ENCODE measurements around the gene CRLF2.
A peak's percentile ranks its signal among the peaks of the same experiment; 100 is the strongest.
"Not testable (repeated sequence)": the region's sequence is repeated elsewhere in the genome, so short reads cannot be mapped to it uniquely, and the experiment has no call there.

The CRLF2 gene, protein sequence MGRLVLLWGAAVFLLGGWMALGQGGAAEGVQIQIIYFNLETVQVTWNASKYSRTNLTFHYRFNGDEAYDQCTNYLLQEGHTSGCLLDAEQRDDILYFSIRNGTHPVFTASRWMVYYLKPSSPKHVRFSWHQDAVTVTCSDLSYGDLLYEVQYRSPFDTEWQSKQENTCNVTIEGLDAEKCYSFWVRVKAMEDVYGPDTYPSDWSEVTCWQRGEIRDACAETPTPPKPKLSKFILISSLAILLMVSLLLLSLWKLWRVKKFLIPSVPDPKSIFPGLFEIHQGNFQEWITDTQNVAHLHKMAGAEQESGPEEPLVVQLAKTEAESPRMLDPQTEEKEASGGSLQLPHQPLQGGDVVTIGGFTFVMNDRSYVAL
- total RNA-seq: 0 to 14.0 (median 0.27) reads per million in 18 experiments

DNA sequence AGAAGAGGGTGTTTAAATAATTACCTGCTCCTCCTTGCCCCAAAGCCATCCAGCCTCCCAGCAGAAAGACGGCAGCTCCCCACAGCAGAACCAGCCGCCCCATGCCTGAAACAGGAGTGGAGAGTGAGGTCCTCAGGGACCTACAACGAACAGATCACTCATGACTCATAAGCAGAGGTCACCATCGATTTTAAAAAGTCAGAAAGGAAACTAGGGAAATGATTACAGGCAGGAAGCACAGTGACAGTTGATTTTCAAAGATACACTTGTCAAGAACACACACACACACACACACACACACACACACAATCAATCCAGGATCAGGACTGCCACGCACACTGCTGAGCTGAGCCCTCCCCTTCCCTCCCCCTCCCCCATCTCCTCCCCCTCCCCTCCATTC, at the start of gene CRLF2:
CRLF2 (minus strand) TSS at position 118 of the 400 bp plus-strand sequence; CDS start at position 103, 15 bp downstream.
- DNase-seq: peak; percentile 8 to 23

DNA sequence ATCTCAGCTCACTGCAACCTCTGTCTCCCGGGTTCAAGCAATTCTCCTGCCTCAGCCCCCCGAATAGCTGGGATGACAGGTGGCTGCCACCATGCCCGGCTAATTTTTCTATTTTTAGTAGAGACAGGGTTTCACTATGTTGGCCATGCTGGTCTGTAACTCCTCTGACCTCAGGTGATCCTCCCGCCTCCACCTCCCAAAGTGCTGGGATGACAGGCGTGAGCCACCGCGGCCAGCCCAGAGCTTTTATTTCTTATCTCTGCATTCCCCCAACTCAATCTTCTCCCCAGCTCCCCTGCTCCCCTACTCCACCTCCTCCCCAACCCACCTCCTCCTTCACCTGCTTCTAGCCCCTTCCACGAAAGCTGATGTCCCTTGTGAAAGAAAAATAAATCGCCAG, 49.3 kb upstream of the CRLF2 start:
- not testable (repeated sequence) for DNase-seq

DNA sequence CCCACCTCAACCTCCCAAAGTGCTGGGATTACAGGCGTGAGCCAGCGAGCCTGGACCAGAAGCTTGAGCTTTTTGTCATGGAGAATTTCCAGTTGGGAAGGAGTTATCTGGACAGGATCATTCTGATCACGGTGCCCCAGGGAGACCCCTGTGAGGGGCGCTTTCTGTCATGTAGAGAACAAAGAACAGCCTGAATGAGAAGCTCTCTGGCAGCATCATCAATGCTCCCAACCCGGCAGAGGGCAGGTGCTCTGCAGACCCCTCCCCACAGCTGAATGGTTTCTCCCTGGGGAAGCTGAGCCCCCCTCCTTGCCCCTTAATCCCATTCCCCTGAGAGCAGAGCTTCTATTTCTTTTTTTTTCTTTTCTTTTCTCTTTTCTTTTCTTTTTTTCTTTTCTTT, 48.8 kb upstream of the CRLF2 start:
- DNase-seq: no peak

DNA sequence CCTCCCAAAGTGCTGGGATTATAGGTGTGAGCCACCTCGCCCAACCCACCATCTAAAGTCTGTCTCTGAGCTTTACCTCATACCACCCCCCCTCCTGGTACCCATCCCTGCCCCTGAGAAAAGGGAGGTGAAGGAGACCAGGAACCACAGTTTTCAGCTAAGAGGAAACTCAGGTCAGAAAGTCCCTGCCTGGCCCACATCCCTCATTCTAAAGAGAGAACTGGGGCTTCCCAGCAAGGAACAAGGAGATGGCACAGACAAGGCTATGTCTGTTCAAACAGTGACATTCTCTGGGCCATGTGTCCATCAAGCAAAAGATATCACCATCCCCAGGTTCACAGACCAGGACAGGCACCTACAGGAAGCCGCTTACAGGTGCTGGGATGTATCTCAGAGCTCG, 40.4 kb upstream of the CRLF2 start:
- peak in 1 of 2 donors; percentile 33 for DNase-seq

DNA sequence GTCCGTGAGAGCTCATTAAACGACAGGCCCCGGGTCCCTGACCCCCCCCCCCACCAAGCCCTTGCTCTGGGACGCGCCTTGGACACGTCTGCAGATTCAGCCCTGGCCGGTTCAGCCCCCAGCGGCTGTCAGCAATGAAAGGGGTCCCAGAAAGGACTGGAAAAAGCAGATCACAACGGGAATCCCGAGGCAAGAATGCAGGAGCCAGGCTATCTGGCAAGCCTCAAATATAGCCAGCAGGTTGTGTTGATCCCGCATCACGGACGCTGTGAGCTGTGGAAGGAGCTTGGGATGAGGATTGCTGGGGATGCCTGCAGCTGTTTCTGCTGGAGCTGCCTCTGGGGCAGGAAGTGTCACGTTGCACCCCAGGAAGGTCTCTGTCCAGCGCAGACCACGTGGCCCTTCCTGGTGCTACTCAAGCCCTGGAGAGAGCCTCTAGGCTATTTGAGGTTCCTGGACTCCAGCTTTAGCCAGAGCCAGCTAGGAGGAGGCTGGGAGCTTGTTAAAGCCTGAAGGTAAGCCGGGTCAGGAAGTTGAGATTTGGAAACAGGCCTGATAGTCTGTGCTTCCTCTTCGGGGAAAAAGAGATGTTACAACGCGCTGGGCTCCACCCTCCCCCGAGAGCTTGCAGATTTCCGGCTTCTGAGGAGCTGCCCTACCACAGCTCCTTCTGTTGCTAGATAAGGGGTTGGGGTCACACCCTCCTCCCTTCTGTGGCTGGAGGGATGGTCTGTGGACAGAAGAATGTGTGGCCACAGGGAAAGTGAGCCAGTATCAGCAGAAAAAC, 36.8 kb upstream of the CRLF2 start:
- peak; percentile 90 to 92 for DNase-seq

DNA sequence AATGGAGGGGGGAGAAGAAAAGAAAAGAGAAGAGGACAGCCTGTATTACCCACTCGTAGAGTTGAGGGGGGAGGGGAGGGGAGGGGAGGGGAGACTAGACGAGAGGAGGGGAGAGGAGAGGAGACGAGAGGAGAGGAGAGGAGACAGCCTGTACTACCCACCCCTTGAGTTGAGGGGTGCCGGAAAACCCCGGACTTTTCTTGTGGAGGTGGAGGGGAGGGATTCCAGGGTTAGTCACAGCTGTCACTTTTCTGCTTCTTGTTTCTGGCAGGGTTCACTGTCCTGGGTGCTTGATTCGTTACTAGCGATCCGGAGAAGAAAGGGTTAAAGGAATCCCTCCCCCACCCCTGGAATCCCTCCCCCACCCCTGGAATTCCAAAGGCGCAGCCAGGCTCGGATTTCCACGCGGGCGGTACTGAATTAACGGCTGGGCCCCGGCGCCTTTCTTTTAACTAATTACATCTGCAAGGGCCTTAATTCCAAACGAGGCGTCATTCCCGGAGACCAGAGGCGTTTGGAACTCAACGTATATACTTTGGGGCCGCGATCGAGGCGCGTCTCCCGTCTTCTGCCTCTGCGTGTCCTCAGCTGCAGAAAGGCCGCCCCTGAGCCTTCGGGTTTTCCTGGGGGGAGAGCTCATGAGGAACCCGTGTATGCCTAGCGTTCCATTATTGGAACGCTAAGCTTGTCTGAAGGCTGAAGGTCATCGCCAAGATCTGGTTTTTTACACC, 36.0 kb upstream of the CRLF2 start:
- DNase-seq: peak; percentile 30 to 57

DNA sequence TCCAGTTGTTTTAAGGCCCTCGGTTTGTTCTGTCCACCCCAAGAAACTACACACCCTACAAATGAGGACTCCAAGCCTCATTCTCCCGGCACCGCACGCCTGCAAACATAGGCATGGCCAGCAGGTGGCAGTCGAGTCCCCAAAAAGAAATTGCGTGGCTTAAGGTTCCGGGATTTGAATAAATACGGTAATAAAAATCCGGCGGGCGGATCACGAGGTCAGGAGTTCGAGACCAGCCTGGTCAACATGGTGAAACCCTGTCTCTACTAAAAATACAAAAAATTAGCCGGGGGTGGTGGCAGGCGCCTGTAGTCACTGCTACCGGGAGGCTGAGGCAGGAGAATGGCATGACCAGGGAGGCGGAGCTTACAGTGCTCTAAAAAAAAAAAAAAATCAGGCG, 34.4 kb upstream of the CRLF2 start:
- DNase-seq: peak; percentile 86 to 96

DNA sequence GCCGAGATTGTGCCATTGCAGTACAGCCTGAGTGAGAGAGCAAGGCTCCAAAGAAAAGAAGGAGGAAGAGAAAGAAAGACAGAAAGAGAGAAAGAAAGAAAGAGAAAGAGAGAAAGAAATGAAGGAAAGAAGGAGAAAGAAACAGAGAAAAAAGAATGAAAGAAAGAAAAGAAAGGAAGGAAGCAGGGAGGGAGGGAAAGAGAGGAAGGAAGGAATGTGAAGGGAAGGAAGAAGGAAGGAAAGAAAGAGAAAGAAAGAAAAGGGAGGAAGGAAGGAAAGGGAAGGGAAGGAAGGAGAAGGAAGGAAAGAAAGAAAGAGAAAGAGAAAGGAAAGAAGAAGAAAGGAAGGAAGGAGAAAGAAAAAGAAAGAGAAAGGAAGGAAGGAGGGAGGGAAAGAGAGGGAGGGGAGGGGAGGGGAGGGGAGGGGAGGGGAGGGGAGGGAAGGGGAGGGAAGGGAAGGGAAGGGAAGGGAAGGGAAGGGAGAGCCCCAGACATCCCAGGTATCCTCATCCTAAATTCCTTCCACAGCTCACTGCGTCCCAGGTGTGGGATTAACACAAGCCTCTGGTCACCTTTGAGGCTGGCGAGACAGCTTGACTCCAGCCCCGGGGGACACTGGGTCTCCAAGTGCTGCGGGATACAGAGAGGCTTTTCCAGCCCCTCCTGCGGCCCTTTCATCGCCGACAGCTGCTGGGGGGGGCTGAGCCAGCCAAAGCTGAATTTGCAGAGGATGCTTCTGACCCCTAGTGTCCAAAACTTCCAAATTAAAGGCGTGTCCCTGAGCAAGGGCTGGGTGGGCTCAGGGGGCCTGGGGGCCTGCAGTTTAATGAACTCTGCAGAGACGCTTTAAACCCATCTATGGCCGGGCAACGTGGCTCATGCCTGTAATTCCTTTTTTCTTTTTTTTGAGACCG, 32.0 kb upstream of the CRLF2 start:
- DNase-seq: no peak

DNA sequence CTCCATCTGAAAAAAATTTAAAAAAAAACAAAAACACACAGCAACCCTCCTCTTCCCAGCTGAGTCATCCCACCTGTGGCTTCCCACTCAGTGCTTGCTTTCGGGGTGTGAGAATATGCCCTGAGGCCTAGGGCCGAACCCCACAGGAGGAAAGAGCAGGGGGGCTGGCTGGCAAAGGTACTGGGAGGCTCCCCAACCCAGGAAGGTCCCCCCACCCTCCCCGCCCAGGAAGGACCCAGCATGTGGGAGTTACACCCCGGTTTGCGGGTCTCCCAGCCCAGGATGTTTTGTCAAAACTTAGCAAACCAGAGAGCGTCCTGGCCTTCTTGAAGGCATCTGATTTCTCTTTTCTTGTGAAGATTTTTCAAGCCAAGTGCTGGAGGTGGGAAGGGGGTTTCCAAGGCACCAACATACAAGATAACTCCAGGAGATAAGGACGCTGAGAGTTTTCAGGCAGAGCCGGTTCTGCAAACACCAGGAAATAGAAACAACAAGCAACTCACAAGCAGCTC, 30.5 kb upstream of the CRLF2 start:
- DNase-seq: peak in 1 of 2 donors; percentile 24

DNA sequence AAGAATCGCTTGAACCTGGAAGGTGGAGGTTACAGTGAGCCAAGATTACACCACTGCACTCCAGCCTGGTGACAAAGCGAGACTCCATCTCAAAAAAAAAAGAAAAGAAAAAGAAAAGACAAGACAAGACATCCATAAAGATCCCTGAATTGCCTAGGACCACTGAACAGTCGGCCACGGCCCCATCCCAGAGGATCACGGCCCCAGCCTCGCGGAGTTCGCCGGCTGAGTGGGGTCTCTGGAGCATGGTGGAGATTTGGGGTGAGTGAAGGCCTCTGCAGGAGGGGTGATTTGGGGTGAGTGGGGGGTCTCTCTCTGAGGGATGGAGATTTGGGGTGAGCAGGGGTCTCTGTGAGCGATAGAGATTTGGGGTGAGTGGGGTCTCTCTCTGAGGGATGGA, 28.1 kb upstream of the CRLF2 start:
- DNase-seq: not testable (repeated sequence)

DNA sequence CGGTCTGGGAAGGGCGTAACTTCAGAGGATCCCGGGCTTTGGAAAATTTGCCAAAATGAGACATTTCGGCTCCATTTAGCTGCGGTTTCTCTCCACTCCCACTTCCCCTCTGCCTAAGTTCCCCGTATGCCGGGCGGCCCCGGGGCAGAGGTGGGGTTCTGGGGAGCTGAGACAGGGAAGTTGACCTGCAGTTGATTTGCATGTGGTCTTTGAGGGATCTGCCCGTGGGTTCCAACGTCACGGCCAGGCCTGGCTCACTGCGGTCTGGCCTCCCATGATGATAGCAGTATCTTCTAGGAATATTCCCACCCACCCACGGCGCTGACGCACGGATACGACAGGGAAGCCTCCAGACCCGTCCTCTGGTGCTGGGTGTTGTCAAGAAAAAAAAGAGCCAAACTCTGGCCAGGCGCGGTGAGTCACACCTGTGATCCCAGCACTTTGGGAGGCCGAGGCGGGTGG, 27.3 kb upstream of the CRLF2 start:
- peak; percentile 97 to 99 for DNase-seq

DNA sequence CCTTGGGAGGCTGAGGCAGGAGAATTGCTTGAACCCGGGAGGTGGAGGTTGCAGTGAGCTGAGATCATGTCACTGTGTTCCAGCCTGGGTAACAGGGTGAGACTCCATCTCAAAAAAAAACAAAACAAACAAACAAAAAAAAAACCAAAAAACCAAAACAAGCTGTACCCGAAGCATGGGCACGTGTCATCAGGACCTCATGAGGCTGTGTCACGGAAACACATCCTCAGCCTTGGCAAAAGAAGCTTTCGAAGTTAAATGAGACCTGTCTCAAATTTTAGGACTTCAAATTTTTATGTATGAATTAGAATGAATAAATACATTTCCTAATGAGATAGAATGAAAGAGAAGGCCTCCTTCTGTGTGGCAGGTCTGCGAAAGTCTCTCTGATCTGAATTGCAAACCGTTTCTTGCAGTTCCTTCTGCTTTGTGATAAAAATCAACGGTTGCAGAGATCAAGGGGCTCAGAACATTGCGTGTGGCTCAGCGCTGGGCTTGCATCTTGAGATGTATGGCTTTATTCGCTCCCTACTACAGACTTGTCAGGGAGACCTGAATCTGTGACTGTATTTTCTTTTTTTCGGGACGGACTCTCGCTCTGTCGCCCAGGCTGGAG, 19.5 kb upstream of the CRLF2 start:
- DNase-seq: no peak

DNA sequence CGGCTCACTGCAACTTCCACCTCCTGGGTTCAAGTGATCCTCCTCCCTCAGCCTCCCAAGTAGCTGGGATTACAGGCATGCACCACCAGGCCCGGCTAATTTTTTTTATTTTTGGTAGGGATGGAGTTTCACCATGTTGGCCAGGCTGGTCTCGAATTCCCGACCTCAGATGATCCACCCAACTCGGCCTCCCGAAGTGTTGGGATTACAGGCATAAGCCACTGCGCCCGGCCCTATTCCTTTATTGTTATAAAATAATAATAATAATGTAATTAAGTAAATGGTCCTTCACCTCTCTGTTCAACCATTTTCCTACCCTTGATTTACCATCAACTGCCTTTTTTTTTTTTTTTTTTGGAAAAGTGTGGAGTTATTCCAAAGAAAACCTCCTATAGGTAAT, 15.7 kb upstream of the CRLF2 start:
- DNase-seq: not testable (repeated sequence)

DNA sequence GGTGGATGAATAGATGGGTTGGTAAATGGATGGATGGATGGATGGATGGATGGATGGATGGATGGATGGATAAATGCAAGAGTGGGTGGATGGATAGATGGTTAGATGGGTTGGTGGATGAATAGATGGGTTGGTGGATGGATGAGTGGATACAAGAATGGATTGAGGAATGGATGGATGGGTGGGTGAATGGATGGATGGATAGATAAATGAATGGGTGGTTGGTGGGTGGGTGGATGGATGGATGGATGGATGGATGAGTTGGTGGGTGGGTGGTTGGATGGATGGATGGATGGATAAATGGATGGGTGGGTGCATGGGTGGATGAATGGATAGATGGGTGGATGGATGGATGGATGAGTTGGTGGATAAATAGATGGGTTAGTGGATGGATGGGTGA, 13.8 kb upstream of the CRLF2 start:
- DNase-seq: no peak

DNA sequence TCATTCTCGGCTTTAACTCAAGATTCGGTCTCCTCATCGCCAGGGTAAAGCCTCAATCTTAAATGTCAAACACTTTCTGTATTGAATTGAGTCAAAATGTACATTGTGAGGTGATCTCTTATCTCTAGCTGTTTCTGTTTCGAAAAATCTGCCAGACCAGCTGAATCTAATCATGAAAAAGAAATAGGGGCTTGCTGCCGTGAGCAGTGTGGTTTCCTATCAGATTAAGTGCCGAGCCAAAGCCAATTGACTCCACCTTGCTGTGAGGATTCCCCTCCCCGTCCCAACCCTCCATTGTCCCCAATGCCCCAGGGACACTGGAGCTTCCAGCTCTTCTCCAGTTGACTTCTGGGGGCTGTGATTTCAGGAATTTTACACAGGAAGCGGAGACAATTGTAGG, 12.5 kb upstream of the CRLF2 start:
- no peak for DNase-seq

DNA sequence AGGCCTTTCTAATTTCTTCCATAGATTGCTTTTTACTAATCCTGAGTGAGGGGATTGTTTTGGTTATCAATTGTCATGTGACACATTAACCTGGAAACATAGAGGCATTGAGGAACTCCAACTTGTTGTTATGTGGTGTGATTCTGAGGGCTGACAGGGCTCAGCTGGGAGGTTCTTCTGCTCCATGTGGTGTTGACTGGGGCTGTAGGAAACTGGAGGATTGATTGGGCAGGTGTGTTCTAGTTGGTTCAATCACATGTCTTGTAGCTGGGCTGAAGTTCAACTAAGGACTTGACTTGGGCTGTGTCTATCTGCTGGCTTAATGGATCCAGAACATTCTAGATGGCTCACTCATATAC, 10.8 kb upstream of the CRLF2 start:
- DNase-seq: no peak

DNA sequence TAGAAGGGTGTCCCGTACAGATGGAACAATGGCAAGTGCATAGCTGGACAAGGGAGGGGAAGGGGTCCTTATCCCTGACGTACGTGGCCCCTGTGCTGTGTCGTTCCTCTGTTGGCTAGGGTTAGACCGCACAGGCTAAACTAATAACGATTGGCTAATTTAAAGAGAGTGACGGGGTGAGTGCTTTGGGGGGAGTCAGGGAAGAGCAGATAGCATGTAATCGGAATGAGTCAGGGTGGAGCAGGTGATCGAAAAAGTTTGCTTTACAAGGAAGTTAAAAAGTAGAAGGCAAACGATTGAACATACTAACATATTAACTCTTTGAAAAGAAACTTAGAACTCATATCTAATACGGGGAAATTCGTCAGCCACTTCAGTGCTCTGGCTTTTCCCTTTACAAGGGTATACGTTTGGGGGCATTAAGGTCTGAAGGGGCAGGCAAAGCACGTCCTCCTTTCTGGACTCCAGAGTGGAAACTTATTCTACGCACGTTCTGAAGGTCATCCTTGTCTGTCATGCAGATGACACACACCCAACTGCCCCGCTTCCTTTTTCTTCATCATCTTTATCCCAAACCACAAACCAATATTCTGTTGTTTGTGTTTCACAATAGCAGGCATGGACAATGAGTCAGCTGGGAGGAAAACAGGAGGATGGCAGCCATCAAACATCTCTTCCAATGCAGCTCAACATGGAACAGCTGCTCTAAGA, 10.2 kb upstream of the CRLF2 start:
- peak; percentile 88 to 90 for DNase-seq

DNA sequence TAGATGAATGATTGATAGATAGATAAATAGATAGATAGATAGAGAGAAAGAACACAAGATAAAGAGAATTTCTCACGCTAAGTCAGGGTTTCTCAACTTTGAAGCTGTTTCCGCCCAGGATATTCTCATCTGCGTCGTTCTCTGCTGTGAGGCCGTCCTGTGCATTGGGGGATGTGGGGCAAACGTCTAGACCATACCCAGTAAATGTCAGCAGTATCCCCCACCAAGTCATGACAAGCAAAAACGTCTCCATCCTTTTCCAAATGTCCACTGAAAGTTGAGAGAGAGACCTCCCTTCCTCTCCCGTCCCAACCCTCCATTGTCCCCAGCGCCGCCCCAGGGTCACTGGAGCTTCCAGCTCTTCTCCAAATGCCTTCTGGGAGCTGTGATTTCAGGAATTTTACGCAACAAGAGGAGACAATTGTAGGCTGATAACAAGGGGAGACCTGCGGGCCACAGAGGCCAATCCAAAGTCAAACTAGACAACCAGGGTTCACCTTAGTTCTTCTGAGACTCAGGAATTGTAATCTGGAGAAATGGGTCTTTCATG, 8.9 kb upstream of the CRLF2 start:
- DNase-seq: no peak

DNA sequence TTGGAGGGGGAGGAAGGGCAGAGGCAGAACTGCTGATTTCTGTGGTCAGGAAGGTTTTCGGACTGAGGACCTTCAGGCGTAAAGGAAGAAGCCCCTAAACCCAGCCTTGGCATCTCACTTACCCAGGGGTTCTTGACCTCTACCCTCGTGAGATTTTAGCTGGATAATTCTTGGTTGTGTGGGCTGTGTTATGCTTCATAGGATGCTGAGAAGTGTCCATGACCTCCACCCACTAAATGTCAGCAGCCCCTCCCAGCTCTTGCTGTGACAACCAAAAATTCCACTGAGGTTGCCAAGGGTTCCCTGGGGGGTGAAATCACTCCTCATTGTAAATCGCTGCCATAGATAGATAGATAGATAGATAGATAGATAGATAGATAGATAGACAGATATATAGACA, 5.8 kb upstream of the CRLF2 start:
- no peak for DNase-seq

DNA sequence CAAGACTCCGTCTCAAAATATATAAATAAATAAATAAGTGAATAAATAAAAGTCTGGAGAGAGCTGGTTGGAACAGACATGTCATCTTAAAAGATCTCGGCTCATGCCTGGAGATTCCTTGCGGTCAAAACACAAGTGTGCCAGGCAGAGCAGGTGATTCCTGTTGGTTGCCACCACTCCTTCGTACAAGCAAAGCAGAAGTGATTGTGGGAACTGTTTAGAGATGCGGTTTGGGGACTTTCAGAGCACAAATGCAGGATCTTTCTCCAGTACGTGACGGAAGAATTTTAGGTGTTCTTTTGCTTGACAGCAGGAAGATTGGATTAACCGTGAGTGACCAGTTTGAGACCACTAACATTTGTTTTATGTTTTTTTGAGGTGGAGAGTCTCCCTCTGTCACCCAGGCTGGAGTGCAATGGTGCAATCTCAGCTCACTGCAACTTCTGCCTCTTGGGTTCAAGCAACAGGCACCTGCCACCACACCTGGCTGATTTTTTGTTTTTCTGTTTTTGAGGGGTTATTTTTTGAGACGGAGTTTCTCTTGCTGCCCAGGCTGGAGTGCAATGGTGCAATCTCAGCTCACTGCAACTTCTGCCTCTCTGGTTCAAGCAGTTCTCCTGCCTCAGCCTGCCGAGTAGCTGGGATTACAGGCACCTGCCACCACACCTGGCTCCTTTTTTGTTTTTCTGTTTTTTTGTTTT, 2.8 kb upstream of the CRLF2 start:
- DNase-seq: peak; percentile 45 to 52

All from inflammatory macrophage (primary cell).